Coronary artery (tissue), 2 donors: ENCODE results near the gene TMEM14A.

Source experiments
- DNase-seq: peaks from one replicate; pipeline ENCODE4 v3.0.0-alpha.2; 2017; ENCODE audit warnings: low spot score
- H3K27ac ChIP-seq, 2 donors: fragments of 200-600 bp; sonication (generic); one replicate each; pipeline ENCODE4 v1.5.1; 2016 to 2019
- H3K4me3 ChIP-seq: fragments of 200-600 bp; sonication (generic); 2 replicates; pipeline ENCODE4 v1.5.1; 2016; ENCODE audit warnings: mild to moderate bottlenecking, moderate library complexity
- TF ChIP-seq, protein P1 (sequence below): fragments of 200-600 bp; sonication (generic); IDR thresholded peaks from one replicate; pipeline ENCODE4 v1.5.1; 2019; ENCODE audit warnings: antibody characterized with exemption

The TMEM14A gene

DNA sequence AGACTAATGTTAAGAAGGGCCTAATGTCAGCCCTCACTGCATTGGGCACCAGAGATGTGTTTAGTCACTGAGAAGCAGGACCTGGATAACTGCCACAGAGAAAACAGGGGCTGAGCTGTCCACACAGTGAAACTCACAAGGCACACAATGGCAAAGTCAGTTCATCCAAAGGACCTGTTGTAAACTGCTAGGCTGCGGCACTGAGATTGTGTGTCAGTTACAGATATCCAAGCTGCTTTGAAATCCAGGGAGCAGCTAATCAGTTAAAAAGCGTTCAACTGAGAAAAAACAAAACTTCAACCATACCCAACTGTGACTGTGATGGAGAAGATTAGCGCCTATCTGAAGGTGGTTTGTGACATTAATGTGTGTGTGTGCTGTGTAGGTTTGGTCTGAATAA, 27.8 kb upstream of the TMEM14A start:
- Histone ChIP-seq H3K27ac (no peak overlapping the region), H3K4me3 (no peak overlapping the region)
- TF ChIP-seq, protein P1, sequence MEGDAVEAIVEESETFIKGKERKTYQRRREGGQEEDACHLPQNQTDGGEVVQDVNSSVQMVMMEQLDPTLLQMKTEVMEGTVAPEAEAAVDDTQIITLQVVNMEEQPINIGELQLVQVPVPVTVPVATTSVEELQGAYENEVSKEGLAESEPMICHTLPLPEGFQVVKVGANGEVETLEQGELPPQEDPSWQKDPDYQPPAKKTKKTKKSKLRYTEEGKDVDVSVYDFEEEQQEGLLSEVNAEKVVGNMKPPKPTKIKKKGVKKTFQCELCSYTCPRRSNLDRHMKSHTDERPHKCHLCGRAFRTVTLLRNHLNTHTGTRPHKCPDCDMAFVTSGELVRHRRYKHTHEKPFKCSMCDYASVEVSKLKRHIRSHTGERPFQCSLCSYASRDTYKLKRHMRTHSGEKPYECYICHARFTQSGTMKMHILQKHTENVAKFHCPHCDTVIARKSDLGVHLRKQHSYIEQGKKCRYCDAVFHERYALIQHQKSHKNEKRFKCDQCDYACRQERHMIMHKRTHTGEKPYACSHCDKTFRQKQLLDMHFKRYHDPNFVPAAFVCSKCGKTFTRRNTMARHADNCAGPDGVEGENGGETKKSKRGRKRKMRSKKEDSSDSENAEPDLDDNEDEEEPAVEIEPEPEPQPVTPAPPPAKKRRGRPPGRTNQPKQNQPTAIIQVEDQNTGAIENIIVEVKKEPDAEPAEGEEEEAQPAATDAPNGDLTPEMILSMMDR = no peak
- DNase-seq = no peak

DNA sequence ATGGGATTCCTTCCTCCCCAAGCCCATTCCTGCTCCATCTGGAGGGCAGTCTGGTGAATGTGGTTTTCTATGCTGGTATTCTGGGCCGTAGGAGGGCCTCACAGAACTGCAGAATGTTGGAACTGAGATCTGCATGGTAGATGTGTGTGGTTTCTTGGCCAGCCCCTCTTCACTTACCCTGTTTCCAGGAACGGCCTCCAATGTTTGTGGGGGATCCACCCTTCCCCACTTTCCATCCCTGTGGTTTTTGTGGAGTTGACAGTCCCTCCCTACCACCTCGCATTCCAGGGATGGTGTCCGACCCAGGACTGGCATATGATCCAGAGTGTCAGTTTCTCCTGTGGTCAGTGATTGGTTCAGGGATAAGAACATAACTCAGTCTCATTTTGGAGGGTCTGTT, 26.7 kb upstream of the TMEM14A start:
- H3K27ac ChIP-seq = no peak overlapping the region
- TF ChIP-seq, protein P1 = no peak
- no peak for DNase-seq
- no peak overlapping the region for H3K4me3 ChIP-seq

DNA sequence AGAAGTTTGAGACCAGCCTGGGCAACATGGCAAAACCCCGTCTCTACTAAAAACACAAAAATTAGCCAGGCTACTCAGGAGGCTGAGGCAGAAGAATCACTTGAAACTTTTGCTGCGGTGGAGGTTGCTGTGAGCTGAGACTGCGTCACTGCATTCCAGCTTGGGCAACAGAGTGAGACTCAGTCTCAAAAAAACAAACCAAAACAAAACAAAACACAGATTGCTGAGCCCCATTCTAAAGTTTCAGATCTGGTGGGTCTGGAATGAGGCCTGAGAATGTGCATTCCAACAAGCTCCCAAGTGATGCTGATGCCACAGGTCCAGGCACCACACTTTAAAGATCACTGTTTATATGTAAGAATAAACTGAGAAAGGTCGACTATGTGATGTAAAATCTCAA, 24.9 kb upstream of the TMEM14A start:
- Histone ChIP-seq H3K27ac (no peak overlapping the region), H3K4me3 (no peak overlapping the region)
- TF ChIP-seq, protein P1 = no peak
- no peak for DNase-seq

DNA sequence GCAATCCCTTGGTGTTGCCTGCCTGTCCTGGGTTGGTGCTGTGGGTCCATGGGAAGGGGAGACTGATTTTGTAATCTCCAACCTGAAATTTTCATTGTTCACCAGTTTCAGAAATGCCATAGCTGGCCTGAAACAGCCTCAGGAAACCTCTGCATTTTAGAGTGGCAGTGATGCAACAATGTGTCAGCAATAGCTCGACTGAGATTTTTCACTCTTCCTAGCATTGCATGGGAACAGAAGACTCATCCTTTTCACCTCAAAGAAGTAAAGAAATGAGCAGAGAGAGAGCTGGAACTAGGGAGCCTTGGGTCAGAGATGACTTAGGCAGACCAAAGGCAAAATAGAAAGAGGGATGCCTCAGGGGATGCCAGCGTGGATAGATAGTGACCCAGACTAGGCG, 23.7 kb upstream of the TMEM14A start:
- no peak for DNase-seq
- H3K4me3 ChIP-seq = no peak overlapping the region
- TF ChIP-seq, protein P1 = no peak
- no peak overlapping the region for H3K27ac ChIP-seq

DNA sequence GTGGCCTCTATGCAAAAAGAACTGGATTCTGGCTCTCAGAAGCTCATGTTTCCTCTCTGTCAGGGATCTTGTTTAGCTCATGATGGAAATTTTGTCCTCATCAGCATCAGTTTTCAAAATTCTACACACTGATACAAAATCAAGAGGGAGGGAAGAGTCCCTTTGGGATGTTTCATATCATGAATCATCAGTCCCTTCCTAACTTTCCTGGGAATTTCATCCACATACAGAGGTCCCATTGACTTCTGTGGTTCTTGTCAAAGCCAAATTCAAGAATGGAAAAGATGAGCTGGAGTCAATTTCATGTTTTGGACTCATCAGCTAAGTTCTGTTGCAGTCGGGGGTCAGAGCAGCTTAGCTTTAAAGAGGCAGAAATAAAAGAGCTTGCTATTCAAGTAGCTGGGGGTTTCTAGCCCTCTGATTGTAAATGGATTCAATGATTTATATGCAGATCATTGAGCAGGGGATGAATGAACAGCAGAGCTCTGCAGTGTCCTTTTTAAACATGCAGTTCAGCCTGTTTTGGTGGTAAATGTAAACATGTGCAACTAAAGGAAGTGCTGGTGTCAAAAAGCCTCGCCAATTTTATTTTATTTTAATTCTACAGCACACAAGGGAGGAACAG, 21.3 kb upstream of the TMEM14A start:
- DNase-seq = no peak
- no peak overlapping the region for H3K4me3 ChIP-seq
- TF ChIP-seq, protein P1 = no peak
- no peak overlapping the region for H3K27ac ChIP-seq

DNA sequence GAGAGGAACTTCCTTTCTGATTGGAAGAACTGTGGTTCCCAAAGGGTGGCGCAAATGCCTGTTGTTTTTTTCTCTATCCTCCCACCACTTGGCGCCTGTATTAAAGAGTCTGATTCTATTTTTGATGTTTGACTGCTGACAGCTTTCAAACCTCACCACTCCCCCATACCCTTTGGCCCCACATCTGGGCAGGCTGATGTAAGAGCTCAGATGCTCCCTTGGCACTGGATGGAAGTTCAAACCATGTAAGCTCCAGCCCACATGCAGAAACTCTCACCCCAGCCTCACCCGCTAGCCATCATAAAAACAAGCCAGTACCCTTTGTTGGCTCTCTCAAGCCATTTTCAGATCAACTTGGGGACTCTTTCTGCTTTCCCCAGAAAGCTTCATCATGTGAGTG, 20.0 kb upstream of the TMEM14A start:
- TF ChIP-seq, protein P1 = no peak
- Histone ChIP-seq H3K27ac (no peak overlapping the region), H3K4me3 (no peak overlapping the region)
- DNase-seq = no peak

DNA sequence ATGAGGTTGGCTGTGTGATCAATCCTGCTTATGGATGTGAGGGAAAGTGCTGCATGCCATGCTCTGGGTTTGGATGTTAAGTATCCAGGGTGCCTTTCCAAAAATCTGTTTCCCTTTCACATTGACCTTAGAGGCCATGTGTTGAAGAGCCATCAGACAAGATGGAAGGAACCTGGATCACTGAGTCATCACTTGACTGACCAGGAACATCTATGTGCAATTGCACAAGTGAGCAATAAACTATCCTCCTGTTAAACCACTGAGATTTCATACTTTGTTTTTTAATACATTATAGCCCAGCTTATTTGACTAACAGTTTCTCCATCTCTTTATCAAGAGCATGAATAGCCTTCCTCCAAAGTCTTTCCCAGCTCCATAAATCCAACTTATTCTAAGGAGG, 17.8 kb upstream of the TMEM14A start:
- TF ChIP-seq, protein P1 = no peak
- DNase-seq = no peak
- Histone ChIP-seq H3K27ac (no peak overlapping the region), H3K4me3 (no peak overlapping the region)
